Measurements from ENCODE around the gene FAM180A. TPM values are rescaled to one million over a fixed set of nuclear protein-coding genes. Genes with fewer than 3 reads are reported as not detected.

FAM180A gene
- total and polyA plus RNA-seq, 3 donors from 2014 or later, result 1.5 to 2.7 (median 2.1) TPM

DNA sequence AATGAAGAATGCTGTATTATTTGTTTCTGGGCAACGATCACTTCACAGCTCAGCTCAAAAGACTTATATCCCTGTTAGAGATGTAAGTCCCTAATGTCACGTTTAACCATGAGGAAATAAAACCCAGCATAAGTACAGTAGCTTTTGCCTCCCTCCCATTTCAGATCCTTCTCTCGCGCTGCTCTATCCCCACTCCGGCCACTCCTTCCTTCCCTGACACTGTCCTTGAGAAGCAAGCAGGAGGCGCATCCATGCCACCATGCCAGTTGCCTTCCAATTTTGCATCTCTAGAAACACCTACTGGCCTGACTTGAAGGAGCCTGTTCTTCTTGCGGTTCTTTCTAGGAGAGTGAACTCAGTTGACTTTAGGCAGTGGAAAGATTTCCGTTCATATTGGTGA is 1.2 kb downstream of the FAM180A start:
- H3K4me3 ChIP-seq, result no peak overlapping the region
- peaks cover 7% of the 10 kb centered on the region for H3K4me1 ChIP-seq
- DNase-seq, result no peak
- 85 to 90% methylated on average over 8 of the region's 8 CpGs for WGBS, 2 donors
- intact Hi-C loops (cut with DNase I; ENCODE audit: low total_unique reads), result no loop called here
- no peaks in the 10 kb centered on the region for H3K27me3 ChIP-seq
- no peak for TF ChIP-seq POLR2A (IDR thresholded peaks at IDR 0.05)
- TF ChIP-seq, protein P1, sequence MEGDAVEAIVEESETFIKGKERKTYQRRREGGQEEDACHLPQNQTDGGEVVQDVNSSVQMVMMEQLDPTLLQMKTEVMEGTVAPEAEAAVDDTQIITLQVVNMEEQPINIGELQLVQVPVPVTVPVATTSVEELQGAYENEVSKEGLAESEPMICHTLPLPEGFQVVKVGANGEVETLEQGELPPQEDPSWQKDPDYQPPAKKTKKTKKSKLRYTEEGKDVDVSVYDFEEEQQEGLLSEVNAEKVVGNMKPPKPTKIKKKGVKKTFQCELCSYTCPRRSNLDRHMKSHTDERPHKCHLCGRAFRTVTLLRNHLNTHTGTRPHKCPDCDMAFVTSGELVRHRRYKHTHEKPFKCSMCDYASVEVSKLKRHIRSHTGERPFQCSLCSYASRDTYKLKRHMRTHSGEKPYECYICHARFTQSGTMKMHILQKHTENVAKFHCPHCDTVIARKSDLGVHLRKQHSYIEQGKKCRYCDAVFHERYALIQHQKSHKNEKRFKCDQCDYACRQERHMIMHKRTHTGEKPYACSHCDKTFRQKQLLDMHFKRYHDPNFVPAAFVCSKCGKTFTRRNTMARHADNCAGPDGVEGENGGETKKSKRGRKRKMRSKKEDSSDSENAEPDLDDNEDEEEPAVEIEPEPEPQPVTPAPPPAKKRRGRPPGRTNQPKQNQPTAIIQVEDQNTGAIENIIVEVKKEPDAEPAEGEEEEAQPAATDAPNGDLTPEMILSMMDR (IDR thresholded peaks at IDR 0.05), result no peak
- no peaks in the 10 kb centered on the region for H3K9me3 ChIP-seq
- no peaks in the 10 kb centered on the region for H3K36me3 ChIP-seq (ENCODE audit: low read depth, missing control alignments)
- no peak overlapping the region for H3K27ac ChIP-seq

GRCh38 chr7:135745703-135746312 is 2.8 kb downstream of the FAM180A start:
- H3K36me3 ChIP-seq (ENCODE audit: low read depth, missing control alignments), result no peaks in the 10 kb centered on the region
- intact Hi-C loops (cut with DNase I; ENCODE audit: low total_unique reads), result no loop called here
- no peak for DNase-seq
- whole genome bisulfite sequencing, 2 donors, result 83% methylated on average over 9 of the region's 9 CpGs
- no peaks in the 10 kb centered on the region for H3K9me3 ChIP-seq
- H3K4me1 ChIP-seq, result peaks cover 7% of the 10 kb centered on the region
- H3K4me3 ChIP-seq, result no peak overlapping the region
- H3K27ac ChIP-seq, result no peak overlapping the region
- TF ChIP-seq, protein P1 (IDR thresholded peaks at IDR 0.05), result no peak
- TF ChIP-seq POLR2A (IDR thresholded peaks at IDR 0.05), result no peak
- H3K27me3 ChIP-seq, result no peaks in the 10 kb centered on the region

- H3K36me3 ChIP-seq (ENCODE audit: low read depth, missing control alignments), result no peaks in the 10 kb centered on the region
- H3K27ac ChIP-seq, result no peak overlapping the region
- intact Hi-C loops (cut with DNase I; ENCODE audit: low total_unique reads), result no loop called here
- no peak for DNase-seq
- WGBS, 2 donors, result 91 to 93% methylated on average over 8 of the region's 8 CpGs
- no peak overlapping the region for H3K4me3 ChIP-seq
- no peaks in the 10 kb centered on the region for H3K27me3 ChIP-seq
- H3K4me1 ChIP-seq, result peaks cover 7% of the 10 kb centered on the region
- TF ChIP-seq POLR2A (IDR thresholded peaks at IDR 0.05), result no peak
- TF ChIP-seq, protein P1 (IDR thresholded peaks at IDR 0.05), result no peak
- H3K9me3 ChIP-seq, result no peaks in the 10 kb centered on the region
Observed at GRCh38 chr7:135744938-135745702, 3.5 kb downstream of the FAM180A start.

DNA sequence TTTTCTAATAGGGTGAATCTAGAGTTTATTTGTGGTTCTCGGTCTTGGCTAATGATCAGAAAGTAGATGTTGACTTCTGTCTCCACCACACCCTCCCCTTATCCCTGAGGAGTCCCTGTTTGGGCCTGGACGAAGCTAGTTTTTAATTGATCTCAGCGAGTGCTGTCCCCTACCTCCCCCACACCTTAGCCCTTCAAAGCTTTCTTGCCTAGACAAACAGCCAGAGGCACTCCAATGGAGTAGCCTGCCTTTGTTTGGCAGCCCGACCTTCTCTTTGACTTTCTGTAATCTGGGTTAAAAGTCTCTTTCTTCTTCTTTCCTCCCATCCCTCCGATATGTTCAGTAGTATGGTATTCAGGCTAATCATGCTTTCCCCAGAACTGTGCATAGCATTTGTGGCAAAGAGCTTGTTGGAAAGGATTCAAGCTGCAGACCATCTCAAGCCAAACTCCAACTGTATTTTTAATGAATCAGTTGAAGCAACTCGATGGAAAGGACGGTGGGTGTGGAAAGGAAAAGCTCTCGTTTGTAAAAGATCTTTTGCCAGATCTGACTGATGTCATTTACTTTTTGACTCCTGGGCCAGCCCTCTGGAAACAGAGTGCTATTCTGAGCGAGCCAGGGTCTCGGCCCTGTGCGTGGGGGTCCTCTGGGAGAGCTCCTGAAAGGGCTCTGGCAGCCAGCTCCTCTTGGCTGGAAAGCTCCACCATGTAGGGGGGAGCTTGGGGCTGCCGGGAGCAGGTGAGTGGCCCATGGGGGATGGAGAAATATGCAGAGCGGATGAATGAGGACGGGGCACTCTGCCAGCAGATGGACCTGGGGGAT is 4.5 kb downstream of the FAM180A start:
- Histone ChIP-seq H3K27ac (no peak overlapping the region), H3K27me3 (no peaks in the 10 kb centered on the region), H3K4me1 (peaks cover 7% of the 10 kb centered on the region), H3K36me3 (ENCODE audit: low read depth, missing control alignments) (no peaks in the 10 kb centered on the region), H3K9me3 (no peaks in the 10 kb centered on the region), H3K4me3 (no peak overlapping the region)
- 33 to 51% methylated on average over 14 of the region's 14 CpGs for WGBS, 2 donors
- no peak for DNase-seq
- TF ChIP-seq POLR2A (IDR thresholded peaks at IDR 0.05), result no peak
- TF ChIP-seq, protein P1 (IDR thresholded peaks at IDR 0.05), result no peak
- intact Hi-C loops (cut with DNase I; ENCODE audit: low total_unique reads), result no loop called here

Data from testis (tissue), 3 donors.